Measurements from ENCODE around the gene SCAPER. TPM values are rescaled to one million over a fixed set of nuclear protein-coding genes. Genes with fewer than 3 reads are reported as not detected.

SCAPER gene
- total and polyA plus RNA-seq, 11 donors: 6.7 to 53.9 (median 38.3) TPM

- no peak for TF ChIP-seq POLR2A (IDR thresholded peaks at IDR 0.05)
- TF ChIP-seq, protein P1, sequence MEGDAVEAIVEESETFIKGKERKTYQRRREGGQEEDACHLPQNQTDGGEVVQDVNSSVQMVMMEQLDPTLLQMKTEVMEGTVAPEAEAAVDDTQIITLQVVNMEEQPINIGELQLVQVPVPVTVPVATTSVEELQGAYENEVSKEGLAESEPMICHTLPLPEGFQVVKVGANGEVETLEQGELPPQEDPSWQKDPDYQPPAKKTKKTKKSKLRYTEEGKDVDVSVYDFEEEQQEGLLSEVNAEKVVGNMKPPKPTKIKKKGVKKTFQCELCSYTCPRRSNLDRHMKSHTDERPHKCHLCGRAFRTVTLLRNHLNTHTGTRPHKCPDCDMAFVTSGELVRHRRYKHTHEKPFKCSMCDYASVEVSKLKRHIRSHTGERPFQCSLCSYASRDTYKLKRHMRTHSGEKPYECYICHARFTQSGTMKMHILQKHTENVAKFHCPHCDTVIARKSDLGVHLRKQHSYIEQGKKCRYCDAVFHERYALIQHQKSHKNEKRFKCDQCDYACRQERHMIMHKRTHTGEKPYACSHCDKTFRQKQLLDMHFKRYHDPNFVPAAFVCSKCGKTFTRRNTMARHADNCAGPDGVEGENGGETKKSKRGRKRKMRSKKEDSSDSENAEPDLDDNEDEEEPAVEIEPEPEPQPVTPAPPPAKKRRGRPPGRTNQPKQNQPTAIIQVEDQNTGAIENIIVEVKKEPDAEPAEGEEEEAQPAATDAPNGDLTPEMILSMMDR (IDR thresholded peaks at IDR 0.05): no peak
- ATAC-seq: no peak
- Histone ChIP-seq H3K27ac (no peak overlapping the region), H3K36me3 (no peaks in the 10 kb centered on the region), H3K4me1 (peaks cover 0 to 15% (median 2%) of the 10 kb centered on the region in 12 donors), H3K9me3 (no peaks in the 10 kb centered on the region), H3K4me3 (no peak overlapping the region), H3K27me3 (peaks cover 0 to 42% (median 0%) of the 10 kb centered on the region in 9 donors)
- 65 to 77% (median 74%) methylated on average over 3 of the region's 3 CpGs for WGBS, 4 donors
- no peak for DNase-seq
- intact Hi-C loops (cut with DNase I): no loop called here
Measured at GRCh38 chr15:76324066-76324465, 581.1 kb downstream of the SCAPER start.

DNA sequence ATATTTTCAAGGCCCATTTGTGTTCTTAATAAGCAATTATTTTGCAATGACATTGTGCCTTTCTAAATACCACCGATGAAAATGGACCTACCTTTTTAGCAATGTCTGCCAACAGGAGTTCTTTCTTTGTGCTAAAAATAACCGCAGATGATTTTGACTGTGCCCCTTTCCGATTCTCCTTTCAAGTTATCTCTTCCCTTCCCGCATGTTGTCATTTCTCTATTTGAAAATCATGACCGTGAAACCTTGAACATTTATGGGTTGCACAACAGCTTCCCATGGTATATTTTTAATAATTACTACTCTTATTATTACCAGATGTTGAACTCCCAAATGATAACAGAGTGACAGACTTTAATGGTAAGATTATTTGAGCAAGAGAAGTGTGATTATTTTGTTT lies 583.5 kb downstream of the SCAPER start:
- no peak overlapping the region for H3K4me3 ChIP-seq
- DNase-seq: no peak
- H3K9me3 ChIP-seq: no peaks in the 10 kb centered on the region
- H3K4me1 ChIP-seq: peaks cover 0 to 9% (median 0%) of the 10 kb centered on the region in 12 donors
- H3K36me3 ChIP-seq: no peaks in the 10 kb centered on the region
- H3K27ac ChIP-seq: no peak overlapping the region
- peak in 1 of 4 donors; percentile 58 for ATAC-seq
- no peak for TF ChIP-seq POLR2A (IDR thresholded peaks at IDR 0.05)
- TF ChIP-seq, protein P1 (IDR thresholded peaks at IDR 0.05): no peak
- peaks cover 0 to 41% (median 0%) of the 10 kb centered on the region in 9 donors for H3K27me3 ChIP-seq
- 43 to 53% (median 46%) methylated on average over 5 of the region's 5 CpGs for WGBS, 4 donors
- intact Hi-C loops (cut with DNase I): no loop called here

GRCh38 chr15:76321171-76321570 lies 584.0 kb downstream of the SCAPER start:
- no peak for DNase-seq
- ATAC-seq: peak in 1 of 4 donors; percentile 18
- Histone ChIP-seq H3K4me3 (no peak overlapping the region), H3K4me1 (peaks cover 0 to 9% (median 0%) of the 10 kb centered on the region in 12 donors), H3K27ac (no peak overlapping the region), H3K27me3 (peaks cover 0 to 37% (median 0%) of the 10 kb centered on the region in 9 donors), H3K9me3 (no peaks in the 10 kb centered on the region), H3K36me3 (no peaks in the 10 kb centered on the region)
- 44 to 61% (median 51%) methylated on average over 10 of the region's 10 CpGs for WGBS, 4 donors
- TF ChIP-seq, protein P1 (IDR thresholded peaks at IDR 0.05): no peak
- TF ChIP-seq POLR2A (IDR thresholded peaks at IDR 0.05): no peak
- intact Hi-C loops (cut with DNase I): no loop called here

GRCh38 chr15:76320012-76320411 lies 585.1 kb downstream of the SCAPER start:
- ATAC-seq: no peak
- no peak for TF ChIP-seq POLR2A (IDR thresholded peaks at IDR 0.05)
- TF ChIP-seq, protein P1 (IDR thresholded peaks at IDR 0.05): no peak
- no peak for DNase-seq
- 87 to 91% (median 90%) methylated on average over 6 of the region's 6 CpGs for WGBS, 4 donors
- H3K27ac ChIP-seq: no peak overlapping the region
- intact Hi-C loops (cut with DNase I): no loop called here
- no peak overlapping the region for H3K4me3 ChIP-seq
- H3K27me3 ChIP-seq: peaks cover 0 to 28% (median 0%) of the 10 kb centered on the region in 9 donors
- no peaks in the 10 kb centered on the region for H3K9me3 ChIP-seq
- no peaks in the 10 kb centered on the region for H3K36me3 ChIP-seq
- H3K4me1 ChIP-seq: peaks cover 0 to 9% (median 0%) of the 10 kb centered on the region in 12 donors
